Measurements from ENCODE around the gene BCAS3. TPM values are rescaled to one million over a fixed set of nuclear protein-coding genes. Genes with fewer than 3 reads are reported as not detected.

BCAS3 gene
- total and polyA plus RNA-seq, 2 donors (not counting 1 experiment from before 2014, with no cell fraction given): 13.9 to 73.4 TPM

GRCh38 chr17:61091096-61091495 lies 413.4 kb downstream of the BCAS3 start:
- no peaks in the 10 kb centered on the region for H3K4me1 ChIP-seq (ENCODE audit: control insufficient read depth in 2 of 2, insufficient read depth in 2 of 2, low read length in 2 of 2)
- H3K27ac ChIP-seq (ENCODE audit: low read length in 2 of 2): no peak overlapping the region
- no peaks in the 10 kb centered on the region for H3K79me2 ChIP-seq (ENCODE audit: control insufficient read depth, insufficient read depth, low read length)
- TF ChIP-seq, protein P1, sequence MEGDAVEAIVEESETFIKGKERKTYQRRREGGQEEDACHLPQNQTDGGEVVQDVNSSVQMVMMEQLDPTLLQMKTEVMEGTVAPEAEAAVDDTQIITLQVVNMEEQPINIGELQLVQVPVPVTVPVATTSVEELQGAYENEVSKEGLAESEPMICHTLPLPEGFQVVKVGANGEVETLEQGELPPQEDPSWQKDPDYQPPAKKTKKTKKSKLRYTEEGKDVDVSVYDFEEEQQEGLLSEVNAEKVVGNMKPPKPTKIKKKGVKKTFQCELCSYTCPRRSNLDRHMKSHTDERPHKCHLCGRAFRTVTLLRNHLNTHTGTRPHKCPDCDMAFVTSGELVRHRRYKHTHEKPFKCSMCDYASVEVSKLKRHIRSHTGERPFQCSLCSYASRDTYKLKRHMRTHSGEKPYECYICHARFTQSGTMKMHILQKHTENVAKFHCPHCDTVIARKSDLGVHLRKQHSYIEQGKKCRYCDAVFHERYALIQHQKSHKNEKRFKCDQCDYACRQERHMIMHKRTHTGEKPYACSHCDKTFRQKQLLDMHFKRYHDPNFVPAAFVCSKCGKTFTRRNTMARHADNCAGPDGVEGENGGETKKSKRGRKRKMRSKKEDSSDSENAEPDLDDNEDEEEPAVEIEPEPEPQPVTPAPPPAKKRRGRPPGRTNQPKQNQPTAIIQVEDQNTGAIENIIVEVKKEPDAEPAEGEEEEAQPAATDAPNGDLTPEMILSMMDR (IDR thresholded peaks at IDR 0.05): no peak
- TF ChIP-seq EZH2 (IDR thresholded peaks at IDR 0.05; ENCODE audit: borderline replicate concordance, insufficient read depth, low read depth, low read length, poor library complexity, severe bottlenecking): no peak
- CTCF ChIA-PET: no interaction called here
- ATAC-seq (ENCODE audit: low read depth) (no peak), DNase-seq (no peak)
- H3K9me3 ChIP-seq (ENCODE audit: control extremely low read depth in 1 of 3, control insufficient read depth in 2 of 3, insufficient read depth in 1 of 3, low read length in 2 of 3): peaks cover 0 to 8% (median 7%) of the 10 kb centered on the region in 3 donors
- no peak overlapping the region for H2AFZ ChIP-seq (ENCODE audit: insufficient read depth, low read depth, low read length, poor library complexity, severe bottlenecking)
- WGBS (ENCODE audit: insufficient coverage): no CpG with 5 or more reads among the region's 1 CpG
- Mint-ChIP-seq H3K9me3 (ENCODE audit: insufficient read depth) (peaks cover 10% of the 10 kb centered on the region), H3K4me1 (no peaks in the 10 kb centered on the region), H3K27ac (no peak overlapping the region), H3K4me3 (no peak overlapping the region), H3K27me3 (no peaks in the 10 kb centered on the region)
- H3K9ac ChIP-seq (ENCODE audit: low read length): no peak overlapping the region
- no peaks in the 10 kb centered on the region for H4K20me1 ChIP-seq (ENCODE audit: control insufficient read depth, insufficient read depth, low read length, poor library complexity, severe bottlenecking)
- POLR2A ChIA-PET: no interaction called here
- no peak overlapping the region for H3K4me3 ChIP-seq (ENCODE audit: control extremely low read depth in 1 of 5, extremely low read depth in 1 of 5, insufficient read depth in 1 of 5, low read depth in 2 of 5, low read length in 4 of 5)
- no peaks in the 10 kb centered on the region for H3K27me3 ChIP-seq (replicated peaks in 1 of 4; ENCODE audit: control extremely low read depth in 1 of 4, control insufficient read depth in 3 of 4, insufficient read depth in 4 of 4, low read length in 3 of 4)
- intact Hi-C loops (cut with micrococcal nuclease): no loop called here
- H3K36me3 ChIP-seq (replicated peaks in 1 of 2; ENCODE audit: control extremely low read depth in 1 of 2, control insufficient read depth in 1 of 2, extremely low read depth in 1 of 2, insufficient read depth in 2 of 2, low read length in 1 of 2): no peaks in the 10 kb centered on the region
- no peak overlapping the region for H3K4me2 ChIP-seq (replicated peaks; ENCODE audit: low read depth, low read length, poor library complexity, severe bottlenecking)

- no peaks in the 10 kb centered on the region for H3K36me3 ChIP-seq (replicated peaks in 1 of 2; ENCODE audit: control extremely low read depth in 1 of 2, control insufficient read depth in 1 of 2, extremely low read depth in 1 of 2, insufficient read depth in 2 of 2, low read length in 1 of 2)
- H3K4me3 Mint-ChIP-seq: no peak overlapping the region
- no peak for DNase-seq
- no peak overlapping the region for H3K4me3 ChIP-seq (ENCODE audit: control extremely low read depth in 1 of 5, extremely low read depth in 1 of 5, insufficient read depth in 1 of 5, low read depth in 2 of 5, low read length in 4 of 5)
- CTCF ChIA-PET: no interaction called here
- H3K9me3 ChIP-seq (ENCODE audit: control extremely low read depth in 1 of 3, control insufficient read depth in 2 of 3, insufficient read depth in 1 of 3, low read length in 2 of 3): peaks cover 0 to 6% (median 0%) of the 10 kb centered on the region in 3 donors
- no peaks in the 10 kb centered on the region for H3K79me2 ChIP-seq (ENCODE audit: control insufficient read depth, insufficient read depth, low read length)
- H2AFZ ChIP-seq (ENCODE audit: insufficient read depth, low read depth, low read length, poor library complexity, severe bottlenecking): no peak overlapping the region
- H3K27me3 ChIP-seq (replicated peaks in 1 of 4; ENCODE audit: control extremely low read depth in 1 of 4, control insufficient read depth in 3 of 4, insufficient read depth in 4 of 4, low read length in 3 of 4): no peaks in the 10 kb centered on the region
- no peaks in the 10 kb centered on the region for H3K4me1 Mint-ChIP-seq
- H3K9me3 Mint-ChIP-seq (ENCODE audit: insufficient read depth): no peaks in the 10 kb centered on the region
- intact Hi-C loops (cut with micrococcal nuclease): no loop called here
- no peaks in the 10 kb centered on the region for H3K4me1 ChIP-seq (ENCODE audit: control insufficient read depth in 2 of 2, insufficient read depth in 2 of 2, low read length in 2 of 2)
- POLR2A ChIA-PET: no interaction called here
- H3K9ac ChIP-seq (ENCODE audit: low read length): no peak overlapping the region
- no peak overlapping the region for H3K4me2 ChIP-seq (replicated peaks; ENCODE audit: low read depth, low read length, poor library complexity, severe bottlenecking)
- no peak overlapping the region for H3K27ac Mint-ChIP-seq
- TF ChIP-seq EZH2 (IDR thresholded peaks at IDR 0.05; ENCODE audit: borderline replicate concordance, insufficient read depth, low read depth, low read length, poor library complexity, severe bottlenecking): no peak
- TF ChIP-seq, protein P1 (IDR thresholded peaks at IDR 0.05): no peak
- no peaks in the 10 kb centered on the region for H3K27me3 Mint-ChIP-seq
- ATAC-seq (ENCODE audit: low read depth): no peak
- WGBS (ENCODE audit: insufficient coverage): 80% methylated on average over 1 of the region's 1 CpG
- no peak overlapping the region for H3K27ac ChIP-seq (ENCODE audit: low read length in 2 of 2)
- H4K20me1 ChIP-seq (ENCODE audit: control insufficient read depth, insufficient read depth, low read length, poor library complexity, severe bottlenecking): no peaks in the 10 kb centered on the region
Measured at GRCh38 chr17:61097781-61098180, 420.1 kb downstream of the BCAS3 start.
